ENCODE results near the gene THG1L. TPM values are rescaled to one million over a fixed set of nuclear protein-coding genes. Genes with fewer than 3 reads are reported as not detected.

THG1L gene
- polyA plus RNA-seq, 1 of the 3 experiments (the other 2 are of a cell fraction), result 37.0 TPM

DNA sequence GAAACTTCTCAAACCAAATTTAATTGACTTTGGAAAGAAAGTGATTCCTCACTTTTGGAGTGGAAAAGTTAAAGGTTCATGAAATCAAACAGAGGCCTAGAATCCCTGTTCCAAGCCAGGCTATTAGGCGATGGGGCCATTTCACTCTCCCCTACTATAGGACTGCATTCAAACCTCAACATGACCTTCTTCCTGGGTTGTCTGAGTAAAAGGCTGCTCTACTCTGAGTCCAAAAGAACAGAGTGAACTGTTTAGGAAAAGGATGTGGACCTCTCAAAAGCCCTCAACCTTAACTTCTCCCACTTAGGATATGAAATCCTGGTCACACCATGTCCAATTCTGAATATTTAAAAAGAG lies 44.0 kb upstream of the THG1L start:
- TF ChIP-seq RXRA (IDR thresholded peaks at IDR 0.05; ENCODE audit: borderline replicate concordance, low read depth) (no peak), GABPA (IDR thresholded peaks at IDR 0.05; ENCODE audit: low read depth) (no peak), FOXM1 (IDR thresholded peaks at IDR 0.05; ENCODE audit: low read depth) (no peak), RFX5 (IDR thresholded peaks at IDR 0.05; ENCODE audit: low read length) (no peak), EP300 (IDR thresholded peaks at IDR 0.05; ENCODE audit: borderline replicate concordance in 1 of 2, low read depth in 1 of 2, low read length in 1 of 2) (no peak), NRF1 (IDR thresholded peaks at IDR 0.05; ENCODE audit: low read depth, low read length) (no peak), RAD21 (IDR thresholded peaks at IDR 0.05; ENCODE audit: low read length) (no peak), FOXJ3 (CRISPR knock-in tag; IDR thresholded peaks at IDR 0.05) (no peak), SMC3 (IDR thresholded peaks at IDR 0.05; ENCODE audit: low read depth, low read length) (no peak), RCOR1 (IDR thresholded peaks at IDR 0.05; ENCODE audit: low read length) (no peak), MEF2A (IDR thresholded peaks at IDR 0.05; ENCODE audit: borderline replicate concordance, low read depth) (no peak), SIN3A (IDR thresholded peaks at IDR 0.05; ENCODE audit: borderline replicate concordance, low read depth, low read length) (no peak)
- TF ChIP-seq, protein P1, sequence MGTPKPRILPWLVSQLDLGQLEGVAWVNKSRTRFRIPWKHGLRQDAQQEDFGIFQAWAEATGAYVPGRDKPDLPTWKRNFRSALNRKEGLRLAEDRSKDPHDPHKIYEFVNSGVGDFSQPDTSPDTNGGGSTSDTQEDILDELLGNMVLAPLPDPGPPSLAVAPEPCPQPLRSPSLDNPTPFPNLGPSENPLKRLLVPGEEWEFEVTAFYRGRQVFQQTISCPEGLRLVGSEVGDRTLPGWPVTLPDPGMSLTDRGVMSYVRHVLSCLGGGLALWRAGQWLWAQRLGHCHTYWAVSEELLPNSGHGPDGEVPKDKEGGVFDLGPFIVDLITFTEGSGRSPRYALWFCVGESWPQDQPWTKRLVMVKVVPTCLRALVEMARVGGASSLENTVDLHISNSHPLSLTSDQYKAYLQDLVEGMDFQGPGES (IDR thresholded peaks at IDR 0.05; ENCODE audit: low read depth, low read length), result no peak
- TF ChIP-seq, protein P2, sequence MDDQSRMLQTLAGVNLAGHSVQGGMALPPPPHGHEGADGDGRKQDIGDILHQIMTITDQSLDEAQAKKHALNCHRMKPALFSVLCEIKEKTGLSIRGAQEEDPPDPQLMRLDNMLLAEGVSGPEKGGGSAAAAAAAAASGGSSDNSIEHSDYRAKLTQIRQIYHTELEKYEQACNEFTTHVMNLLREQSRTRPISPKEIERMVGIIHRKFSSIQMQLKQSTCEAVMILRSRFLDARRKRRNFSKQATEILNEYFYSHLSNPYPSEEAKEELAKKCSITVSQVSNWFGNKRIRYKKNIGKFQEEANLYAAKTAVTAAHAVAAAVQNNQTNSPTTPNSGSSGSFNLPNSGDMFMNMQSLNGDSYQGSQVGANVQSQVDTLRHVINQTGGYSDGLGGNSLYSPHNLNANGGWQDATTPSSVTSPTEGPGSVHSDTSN (IDR thresholded peaks at IDR 0.05), result no peak
- H3K4me1 ChIP-seq (ENCODE audit: control insufficient read depth in 1 of 2, insufficient read depth in 2 of 2, low read depth in 1 of 2, low read length in 1 of 2), result no peaks in the 10 kb centered on the region
- no peak overlapping the region for H2AFZ ChIP-seq (ENCODE audit: low read depth)
- no peak overlapping the region for H3K9ac ChIP-seq
- no peaks in the 10 kb centered on the region for H3K27me3 ChIP-seq (ENCODE audit: insufficient read depth)
- H3K4me3 ChIP-seq (ENCODE audit: low read depth in 2 of 2, low read length in 1 of 2), result no peak overlapping the region
- no peak for DNase-seq
- H3K9me2 ChIP-seq, result no peaks in the 10 kb centered on the region
- WGBS (ENCODE audit: low lambda C conversion rate), result 90% methylated on average over 1 of the region's 1 CpG
- no peak overlapping the region for H3K4me2 ChIP-seq
- no peaks in the 10 kb centered on the region for H3F3A ChIP-seq (replicated peaks; ENCODE audit: insufficient read depth)
- no peak overlapping the region for H3K27ac ChIP-seq (ENCODE audit: low read depth in 2 of 2, low read length in 1 of 2)
- ChIA-PET POLR2A (no interaction called here), CTCF (no interaction called here)
- H3K79me2 ChIP-seq (ENCODE audit: insufficient read depth), result no peaks in the 10 kb centered on the region
- H4K20me1 ChIP-seq (ENCODE audit: insufficient read depth), result no peaks in the 10 kb centered on the region
- H3K9me3 ChIP-seq, result no peaks in the 10 kb centered on the region
- no peaks in the 10 kb centered on the region for H3K36me3 ChIP-seq (replicated peaks in 1 of 2; ENCODE audit: control insufficient read depth in 1 of 2, insufficient read depth in 2 of 2, low read length in 1 of 2)

DNA sequence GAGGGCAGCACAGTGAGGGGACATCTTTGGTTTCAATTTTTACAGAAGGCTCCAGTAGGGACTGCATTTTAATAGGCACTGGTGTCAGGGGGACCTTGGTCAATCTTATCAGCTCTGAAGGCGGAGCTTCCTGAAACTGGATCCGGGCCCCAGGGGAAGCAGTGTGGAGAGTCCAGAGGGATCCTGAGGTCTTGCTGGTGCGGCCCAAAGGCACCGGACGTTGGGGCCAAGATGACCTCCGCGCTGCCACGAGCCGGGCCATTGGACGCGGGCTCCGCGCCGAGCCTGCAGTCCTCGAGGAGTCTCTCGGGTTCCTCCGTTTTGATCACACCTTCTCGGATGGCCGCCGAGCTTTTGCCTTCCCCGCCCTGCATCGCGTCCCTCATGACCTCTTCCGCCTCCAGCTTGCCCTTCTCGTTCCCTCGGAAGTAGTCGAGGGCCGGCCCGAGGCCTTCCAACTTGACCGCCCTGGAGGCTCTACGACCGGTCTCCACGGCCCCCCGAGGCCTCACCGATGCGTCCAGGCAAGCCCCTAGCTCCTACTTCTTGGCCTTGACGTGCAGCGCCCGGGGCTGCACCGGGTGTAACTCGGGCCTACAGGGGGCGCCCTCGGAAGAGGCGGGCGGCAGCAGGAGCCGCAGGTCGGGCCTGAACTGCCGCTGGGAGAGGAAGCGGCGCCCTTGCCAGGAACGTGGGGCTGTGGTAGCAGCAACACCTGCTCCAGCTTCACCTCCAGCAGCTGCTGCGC lies 41.1 kb upstream of the THG1L start:
- Histone ChIP-seq H3K27me3 (ENCODE audit: insufficient read depth) (no peaks in the 10 kb centered on the region), H3K27ac (ENCODE audit: low read depth in 2 of 2, low read length in 1 of 2) (no peak overlapping the region), H3K4me3 (ENCODE audit: low read depth in 2 of 2, low read length in 1 of 2) (no peak overlapping the region), H4K20me1 (ENCODE audit: insufficient read depth) (no peaks in the 10 kb centered on the region), H3K9me3 (no peaks in the 10 kb centered on the region), H3K9me2 (no peaks in the 10 kb centered on the region), H2AFZ (ENCODE audit: low read depth) (no peak overlapping the region), H3K36me3 (replicated peaks in 1 of 2; ENCODE audit: control insufficient read depth in 1 of 2, insufficient read depth in 2 of 2, low read length in 1 of 2) (no peaks in the 10 kb centered on the region), H3K79me2 (ENCODE audit: insufficient read depth) (no peaks in the 10 kb centered on the region), H3K4me2 (no peak overlapping the region), H3K4me1 (ENCODE audit: control insufficient read depth in 1 of 2, insufficient read depth in 2 of 2, low read depth in 1 of 2, low read length in 1 of 2) (no peaks in the 10 kb centered on the region), H3F3A (replicated peaks; ENCODE audit: insufficient read depth) (no peaks in the 10 kb centered on the region), H3K9ac (no peak overlapping the region)
- no peak for DNase-seq
- TF ChIP-seq NFIC (IDR thresholded peaks at IDR 0.05; ENCODE audit: borderline replicate concordance) (no peak), RCOR1 (IDR thresholded peaks at IDR 0.05; ENCODE audit: low read length) (no peak), TCF12 (IDR thresholded peaks at IDR 0.05) (no peak), POLR2AphosphoS5 (IDR thresholded peaks at IDR 0.05; ENCODE audit: low read depth, low read length) (no peak)
- POLR2A ChIA-PET, result no interaction called here
- CTCF ChIA-PET, result interaction anchor here (1.4 kb wide), 1 partner anchor 28 kb away, joined by 3 read pairs; no protein-coding TSS in a partner anchor
- WGBS (ENCODE audit: low lambda C conversion rate), result 97% methylated on average over 28 of the region's 52 CpGs

All from SK-N-SH (cell line).